WTC11 (cell line): ENCODE data around the gene OSTN.

Experiments
- ZNF423 ChIP-seq: fragments of 250-450 bp; sonication (Bioruptor Pico); IDR thresholded peaks from 2 replicates; pipeline ENCODE4 v2.1.2; 2022; ENCODE audit warnings: mild to moderate bottlenecking, moderate library complexity
- TF ChIP-seq, protein P1 (sequence below): fragments of 200-600 bp; IDR thresholded peaks from 2 replicates; pipeline ENCODE4 v1.8.0; 2022; ENCODE audit warnings: antibody characterized with exemption
- TF ChIP-seq, protein P2 (sequence below): sonication (generic); formaldehyde crosslinking; IDR thresholded peaks from 2 replicates; pipeline ENCODE4 v1.8.1; 2022; ENCODE audit warnings: mild to moderate bottlenecking, moderate library complexity, missing genetic modification reagents

DNA sequence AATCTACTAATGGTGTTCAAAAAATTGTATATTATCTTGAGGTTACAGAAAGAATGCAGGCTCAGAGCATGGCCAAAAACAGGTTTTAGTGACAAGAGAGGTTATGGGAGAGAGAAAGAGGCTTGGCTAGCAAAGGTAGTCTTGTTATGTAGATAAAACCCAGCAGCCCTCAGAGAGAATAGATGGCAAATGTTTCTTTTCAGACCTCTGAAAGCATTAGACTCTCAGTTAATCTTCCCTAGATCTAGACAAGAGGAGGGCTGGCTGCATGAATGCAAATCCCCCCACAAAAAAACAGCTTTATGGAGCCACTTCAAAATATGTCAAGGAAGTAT lies 62.2 kb downstream of the OSTN start:
- TF ChIP-seq, protein P1, sequence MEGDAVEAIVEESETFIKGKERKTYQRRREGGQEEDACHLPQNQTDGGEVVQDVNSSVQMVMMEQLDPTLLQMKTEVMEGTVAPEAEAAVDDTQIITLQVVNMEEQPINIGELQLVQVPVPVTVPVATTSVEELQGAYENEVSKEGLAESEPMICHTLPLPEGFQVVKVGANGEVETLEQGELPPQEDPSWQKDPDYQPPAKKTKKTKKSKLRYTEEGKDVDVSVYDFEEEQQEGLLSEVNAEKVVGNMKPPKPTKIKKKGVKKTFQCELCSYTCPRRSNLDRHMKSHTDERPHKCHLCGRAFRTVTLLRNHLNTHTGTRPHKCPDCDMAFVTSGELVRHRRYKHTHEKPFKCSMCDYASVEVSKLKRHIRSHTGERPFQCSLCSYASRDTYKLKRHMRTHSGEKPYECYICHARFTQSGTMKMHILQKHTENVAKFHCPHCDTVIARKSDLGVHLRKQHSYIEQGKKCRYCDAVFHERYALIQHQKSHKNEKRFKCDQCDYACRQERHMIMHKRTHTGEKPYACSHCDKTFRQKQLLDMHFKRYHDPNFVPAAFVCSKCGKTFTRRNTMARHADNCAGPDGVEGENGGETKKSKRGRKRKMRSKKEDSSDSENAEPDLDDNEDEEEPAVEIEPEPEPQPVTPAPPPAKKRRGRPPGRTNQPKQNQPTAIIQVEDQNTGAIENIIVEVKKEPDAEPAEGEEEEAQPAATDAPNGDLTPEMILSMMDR = no peak
- no peak for TF ChIP-seq ZNF423
- TF ChIP-seq, protein P2, sequence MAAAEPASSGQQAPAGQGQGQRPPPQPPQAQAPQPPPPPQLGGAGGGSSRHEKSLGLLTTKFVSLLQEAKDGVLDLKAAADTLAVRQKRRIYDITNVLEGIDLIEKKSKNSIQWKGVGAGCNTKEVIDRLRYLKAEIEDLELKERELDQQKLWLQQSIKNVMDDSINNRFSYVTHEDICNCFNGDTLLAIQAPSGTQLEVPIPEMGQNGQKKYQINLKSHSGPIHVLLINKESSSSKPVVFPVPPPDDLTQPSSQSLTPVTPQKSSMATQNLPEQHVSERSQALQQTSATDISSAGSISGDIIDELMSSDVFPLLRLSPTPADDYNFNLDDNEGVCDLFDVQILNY (CRISPR knock-in tag) = no peak
